Astrocyte (in vitro differentiated cells and primary cell): ENCODE data around the gene NOTCH4. TPM values are rescaled to one million over a fixed set of nuclear protein-coding genes. Genes with fewer than 3 reads are reported as not detected.

Experiments used
- DNase-seq: peaks from one replicate; pipeline ENCODE4 v3.0.0-alpha.2; 2010; ENCODE audit warnings: low read depth
- FAIRE-seq: peaks from 2 replicates; lab custom pipeline; 2011; peaks lifted over from hg19 to GRCh38; lab: Jason Lieb, UNC
- H2AFZ ChIP-seq: 2 replicates; pipeline ENCODE4 v1.6.0; 2012; ENCODE audit warnings: low read depth, low read length, inconsistent platforms
- H3K27ac ChIP-seq: 2 replicates; pipeline ENCODE4 v1.5.1; 2011; ENCODE audit warnings: low read depth, low read length, inconsistent platforms
- H3K27me3 ChIP-seq: 2 replicates; pipeline ENCODE4 v1.6.0; 2011; ENCODE audit warnings: low read length, inconsistent platforms; ENCODE audit not compliant: insufficient read depth
- H3K36me3 ChIP-seq: 2 replicates; pipeline ENCODE4 v1.5.1; 2011; ENCODE audit warnings: low read length, inconsistent platforms; ENCODE audit not compliant: insufficient read depth
- H3K4me1 ChIP-seq: 2 replicates; pipeline ENCODE4 v1.5.1; 2011; ENCODE audit warnings: low read length, inconsistent platforms; ENCODE audit not compliant: insufficient read depth
- H3K4me2 ChIP-seq: 2 replicates; pipeline ENCODE4 v1.6.0; 2012; ENCODE audit warnings: low read length, inconsistent platforms
- H3K4me3 ChIP-seq: 2 replicates; pipeline ENCODE4 v1.5.1; 2011; ENCODE audit warnings: low read depth, mild to moderate bottlenecking, low read length, inconsistent platforms; ENCODE audit not compliant: insufficient read depth
- H3K79me2 ChIP-seq: 2 replicates; pipeline ENCODE4 v1.6.0; 2012; ENCODE audit warnings: mild to moderate bottlenecking, low read length, inconsistent platforms; ENCODE audit not compliant: insufficient read depth
- H3K9ac ChIP-seq: 2 replicates; pipeline ENCODE4 v1.6.0; 2012; ENCODE audit warnings: mild to moderate bottlenecking, low read length, inconsistent platforms
- H3K9me3 ChIP-seq: 2 replicates; pipeline ENCODE4 v1.5.1; 2012; ENCODE audit warnings: low read depth, mild to moderate bottlenecking, low read length, inconsistent platforms; ENCODE audit not compliant: insufficient read depth
- H4K20me1 ChIP-seq: 2 replicates; pipeline ENCODE4 v1.6.0; 2012; ENCODE audit warnings: low read length, inconsistent platforms; ENCODE audit not compliant: insufficient read depth
- H3K27ac Mint-ChIP-seq: one replicate; pipeline ENCODE4 v1.8.0; 2021; ENCODE audit warnings: mild to moderate bottlenecking, mixed read lengths; ENCODE audit not compliant: unreplicated experiment
- H3K27me3 Mint-ChIP-seq: one replicate; pipeline ENCODE4 v1.8.0; 2021; ENCODE audit warnings: low read depth, mixed read lengths; ENCODE audit not compliant: unreplicated experiment
- H3K36me3 Mint-ChIP-seq: one replicate; pipeline ENCODE4 v1.8.0; 2021; ENCODE audit warnings: low read depth, mixed read lengths; ENCODE audit not compliant: unreplicated experiment
- H3K4me1 Mint-ChIP-seq: one replicate; pipeline ENCODE4 v1.8.0; 2021; ENCODE audit warnings: low read depth, mixed read lengths; ENCODE audit not compliant: unreplicated experiment
- H3K4me3 Mint-ChIP-seq: one replicate; pipeline ENCODE4 v1.8.0; 2021; ENCODE audit warnings: mild to moderate bottlenecking, moderate library complexity, mixed read lengths; ENCODE audit not compliant: unreplicated experiment
- H3K9me3 Mint-ChIP-seq: one replicate; pipeline ENCODE4 v1.8.0; 2021; ENCODE audit warnings: mild to moderate bottlenecking, mixed read lengths; ENCODE audit not compliant: unreplicated experiment
- EZH2 ChIP-seq: IDR thresholded peaks from 2 replicates; pipeline ENCODE4 v1.6.1; 2012; ENCODE audit warnings: mild to moderate bottlenecking, low read length, inconsistent platforms; ENCODE audit not compliant: insufficient read depth
- total RNA-seq: library from RNA; stranded (reverse); gene quantifications from 2 replicates; pipeline ENCODE4 v1.2.1, GENCODE V29; 2021
- TF ChIP-seq, protein P1 (sequence below): IDR thresholded peaks from 2 replicates; pipeline ENCODE4 v1.5.1; 2011; ENCODE audit warnings: low read depth, mild to moderate bottlenecking, inconsistent platforms, low read length, moderate library complexity; ENCODE audit not compliant: insufficient read depth

Gene NOTCH4
- total RNA-seq, 1 donor from 2014 or later = 0.57 TPM

DNA sequence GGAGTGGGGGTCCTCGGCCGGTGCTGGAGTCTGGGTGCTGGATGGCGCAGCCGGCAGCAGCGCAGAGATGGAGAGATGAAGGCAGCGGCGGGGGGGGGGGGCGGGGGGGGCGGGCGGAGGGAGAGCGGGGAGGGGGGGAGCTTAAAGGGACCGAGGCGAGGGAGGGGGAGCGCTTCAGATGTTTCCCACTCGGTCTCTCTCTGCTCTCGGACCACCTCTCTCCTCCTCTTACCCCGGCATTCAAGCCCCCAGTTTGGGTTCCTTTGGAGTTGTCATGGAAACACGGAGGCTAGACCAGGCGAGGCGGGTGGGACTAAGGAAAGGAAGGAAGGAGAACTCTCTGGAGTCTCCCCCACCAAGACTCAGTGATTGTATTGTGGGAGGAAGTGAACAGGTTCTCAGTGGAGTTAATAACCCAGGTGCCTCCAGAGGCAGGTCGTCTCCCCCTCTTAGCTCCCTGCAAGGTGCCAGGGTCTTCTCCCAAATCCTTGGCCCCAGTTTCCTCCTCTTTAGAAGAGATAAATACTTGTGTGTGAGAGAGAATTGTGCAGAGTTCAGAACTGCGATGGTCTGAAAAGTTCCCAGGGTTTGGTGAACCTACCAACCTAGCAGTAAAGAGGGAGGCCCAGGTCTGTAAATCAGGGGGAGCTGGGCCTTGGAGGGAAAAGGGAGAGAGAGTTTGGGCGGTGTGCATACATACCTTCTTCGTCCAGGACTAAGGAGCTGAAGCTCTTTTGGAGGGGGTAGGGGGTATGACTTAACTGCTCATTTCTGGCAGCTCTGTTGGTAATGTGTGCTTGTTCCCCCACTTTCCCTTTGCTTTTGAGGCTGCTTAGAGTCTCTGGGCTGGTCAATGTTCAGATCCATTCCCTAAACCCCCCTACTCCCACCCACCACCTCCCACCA is 71.8 kb downstream of the NOTCH4 start, which contains the start of gene PRRT1:
Gene PRRT1 (minus strand): TSS at position 77 of the 906 bp plus-strand sequence. CDS start 112 bp downstream, outside the sequence.
- Mint-ChIP-seq H3K27ac (peak within 1 kb of the TSS; percentile 95), H3K4me3 (peak within 1 kb of the TSS; percentile 98), H3K36me3 (peaks cover 11% of the 10 kb centered on the region), H3K9me3 (peaks cover 9% of the 10 kb centered on the region), H3K4me1 (peaks cover 19% of the 10 kb centered on the region), H3K27me3 (peaks cover 30% of the 10 kb centered on the region)
- DNase-seq (no peak), FAIRE-seq (no peak)
- TF ChIP-seq, protein P1, sequence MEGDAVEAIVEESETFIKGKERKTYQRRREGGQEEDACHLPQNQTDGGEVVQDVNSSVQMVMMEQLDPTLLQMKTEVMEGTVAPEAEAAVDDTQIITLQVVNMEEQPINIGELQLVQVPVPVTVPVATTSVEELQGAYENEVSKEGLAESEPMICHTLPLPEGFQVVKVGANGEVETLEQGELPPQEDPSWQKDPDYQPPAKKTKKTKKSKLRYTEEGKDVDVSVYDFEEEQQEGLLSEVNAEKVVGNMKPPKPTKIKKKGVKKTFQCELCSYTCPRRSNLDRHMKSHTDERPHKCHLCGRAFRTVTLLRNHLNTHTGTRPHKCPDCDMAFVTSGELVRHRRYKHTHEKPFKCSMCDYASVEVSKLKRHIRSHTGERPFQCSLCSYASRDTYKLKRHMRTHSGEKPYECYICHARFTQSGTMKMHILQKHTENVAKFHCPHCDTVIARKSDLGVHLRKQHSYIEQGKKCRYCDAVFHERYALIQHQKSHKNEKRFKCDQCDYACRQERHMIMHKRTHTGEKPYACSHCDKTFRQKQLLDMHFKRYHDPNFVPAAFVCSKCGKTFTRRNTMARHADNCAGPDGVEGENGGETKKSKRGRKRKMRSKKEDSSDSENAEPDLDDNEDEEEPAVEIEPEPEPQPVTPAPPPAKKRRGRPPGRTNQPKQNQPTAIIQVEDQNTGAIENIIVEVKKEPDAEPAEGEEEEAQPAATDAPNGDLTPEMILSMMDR = no peak
- no peak for TF ChIP-seq EZH2
- Histone ChIP-seq H3K4me1 (peaks cover 24% of the 10 kb centered on the region), H4K20me1 (peaks cover 9% of the 10 kb centered on the region), H3K9me3 (no peaks in the 10 kb centered on the region), H3K27me3 (peaks cover 28% of the 10 kb centered on the region), H3K36me3 (peaks cover 4% of the 10 kb centered on the region), H2AFZ (peak within 1 kb of the TSS; percentile 6), H3K4me2 (peak within 1 kb of the TSS; percentile 92), H3K9ac (peak within 1 kb of the TSS; percentile 86), H3K27ac (peak within 1 kb of the TSS; percentile 82), H3K79me2 (peaks cover 17% of the 10 kb centered on the region), H3K4me3 (peak within 1 kb of the TSS; percentile 88)

GRCh38 chr6:32151181-32151862 is 72.5 kb downstream of the NOTCH4 start:
- no peak for FAIRE-seq
- H3K4me3 Mint-ChIP-seq = no peak overlapping the region
- Histone ChIP-seq H3K4me3 (no peak overlapping the region), H3K79me2 (peaks cover 17% of the 10 kb centered on the region), H4K20me1 (peaks cover 9% of the 10 kb centered on the region), H3K9ac (no peak overlapping the region), H3K27ac (no peak overlapping the region), H3K36me3 (peaks cover under 1% of the 10 kb centered on the region), H3K4me1 (peaks cover 24% of the 10 kb centered on the region), H3K9me3 (no peaks in the 10 kb centered on the region), H3K27me3 (peaks cover 34% of the 10 kb centered on the region), H3K4me2 (peak overlapping the region; percentile 92), H2AFZ (no peak overlapping the region)
- peaks cover 33% of the 10 kb centered on the region for H3K27me3 Mint-ChIP-seq
- peaks cover 11% of the 10 kb centered on the region for H3K36me3 Mint-ChIP-seq
- H3K9me3 Mint-ChIP-seq = peaks cover 9% of the 10 kb centered on the region
- peak; percentile 2 for TF ChIP-seq EZH2
- TF ChIP-seq, protein P1 = no peak
- no peak for DNase-seq
- no peak overlapping the region for H3K27ac Mint-ChIP-seq
- peaks cover 25% of the 10 kb centered on the region for H3K4me1 Mint-ChIP-seq
